Mesodermal cell (in vitro differentiated cells): ENCODE measurements around the gene VAC14.
A peak's percentile ranks its signal among the peaks of the same experiment; 100 is the strongest.

Source experiments
- H3K27ac ChIP-seq: 2 replicates; pipeline ENCODE4 v1.7.0; 2013; ENCODE audit warnings: mild to moderate bottlenecking, low read depth, low read length, moderate library complexity; ENCODE audit not compliant: severe bottlenecking
- H3K36me3 ChIP-seq: 2 replicates; pipeline ENCODE4 v1.7.1; 2013; ENCODE audit warnings: mild to moderate bottlenecking, low read length, moderate library complexity; ENCODE audit not compliant: control insufficient read depth, insufficient read depth
- H3K4me1 ChIP-seq: one replicate; pipeline ENCODE4 v1.7.1; 2013; ENCODE audit warnings: mild to moderate bottlenecking, low read length; ENCODE audit not compliant: insufficient read depth, control insufficient read depth, poor library complexity, severe bottlenecking
- H3K4me3 ChIP-seq: 2 replicates; pipeline ENCODE4 v1.7.0; 2013; ENCODE audit warnings: low read length, control low read depth, mild to moderate bottlenecking; ENCODE audit not compliant: insufficient read depth, poor library complexity, severe bottlenecking; ENCODE audit errors: extremely low read depth
- H3K9me3 ChIP-seq: 2 replicates; pipeline ENCODE4 v1.7.1; 2013; ENCODE audit warnings: mild to moderate bottlenecking, low read length, moderate library complexity; ENCODE audit not compliant: control insufficient read depth
- WGBS, 2 experiments: methylation state at CpG; one replicate each; pipeline ENCODE4 v1.1.5; 2013; ENCODE audit warnings: missing lambda C conversion rate in 2 of 2; ENCODE audit not compliant: insufficient coverage in 2 of 2; 5-methylcytosine and 5-hydroxymethylcytosine counted together

The VAC14 gene

GRCh38 chr16:70750893-70751467 is 50.0 kb downstream of the VAC14 start:
- no peaks in the 10 kb centered on the region for H3K9me3 ChIP-seq
- H3K4me3 ChIP-seq, result no peak overlapping the region
- 92 to 93% methylated on average over 11 to 12 of the region's 13 CpGs for WGBS, 2 experiments
- peaks cover 5% of the 10 kb centered on the region for H3K36me3 ChIP-seq
- H3K27ac ChIP-seq, result no peak overlapping the region
- H3K4me1 ChIP-seq, result peaks cover 41% of the 10 kb centered on the region

GRCh38 chr16:70749681-70750601 is 51.0 kb downstream of the VAC14 start:
- peaks cover 39% of the 10 kb centered on the region for H3K4me1 ChIP-seq
- H3K4me3 ChIP-seq, result no peak overlapping the region
- peaks cover 6% of the 10 kb centered on the region for H3K36me3 ChIP-seq
- no peaks in the 10 kb centered on the region for H3K9me3 ChIP-seq
- WGBS, 2 experiments, result 79 to 89% methylated on average over 13 to 14 of the region's 16 CpGs
- peak overlapping the region; percentile 64 for H3K27ac ChIP-seq

GRCh38 chr16:70749006-70749678 is 51.8 kb downstream of the VAC14 start:
- Histone ChIP-seq H3K4me1 (peaks cover 33% of the 10 kb centered on the region), H3K4me3 (no peak overlapping the region), H3K9me3 (no peaks in the 10 kb centered on the region), H3K36me3 (peaks cover 14% of the 10 kb centered on the region), H3K27ac (no peak overlapping the region)
- WGBS, 2 experiments, result 93 to 97% methylated on average over 5 to 8 of the region's 9 CpGs

DNA sequence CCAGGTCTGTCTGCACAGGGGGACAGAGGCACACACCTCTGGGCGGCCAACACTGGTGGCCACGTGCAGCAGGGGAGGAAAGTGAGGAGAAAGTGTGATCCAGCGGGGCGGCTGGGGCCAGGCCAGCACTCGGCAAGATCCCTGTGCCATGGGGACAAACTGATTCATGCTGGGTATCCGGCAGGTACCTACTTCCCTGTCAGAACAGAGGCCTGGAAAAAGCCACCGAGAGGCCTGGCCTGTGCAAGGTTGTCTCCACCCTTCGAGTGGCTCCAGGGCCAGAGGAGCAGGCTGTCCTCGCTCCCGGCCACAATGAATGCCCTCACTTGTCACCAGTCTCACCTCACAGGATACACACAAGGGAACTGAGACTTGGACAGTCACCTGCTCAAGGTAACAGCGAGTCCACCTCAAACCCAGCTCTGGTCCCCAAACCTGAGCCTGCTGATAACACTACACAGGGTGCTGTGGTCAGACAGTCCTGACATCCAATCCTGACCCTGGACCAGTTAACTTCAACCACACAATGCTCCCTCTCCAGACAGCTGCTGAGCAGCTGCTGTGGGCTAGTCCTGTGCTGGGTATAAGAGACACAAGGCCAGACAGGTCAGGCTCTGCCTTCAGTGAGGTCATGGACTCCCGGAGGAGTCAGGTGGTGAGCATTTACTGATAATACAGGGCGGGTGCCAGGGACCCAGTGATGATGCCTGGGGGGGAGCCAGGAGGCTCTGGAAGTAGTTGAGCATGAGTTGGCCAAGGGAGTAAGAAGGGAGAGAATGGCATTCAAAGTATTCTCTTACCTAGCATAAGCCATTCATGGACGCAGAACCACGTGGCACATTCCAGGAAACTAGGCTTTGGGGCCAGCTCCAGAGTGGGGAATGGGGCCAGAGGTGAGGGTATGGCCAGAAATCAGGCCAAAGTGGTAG is 53.0 kb downstream of the VAC14 start:
- peaks cover 33% of the 10 kb centered on the region for H3K4me1 ChIP-seq
- H3K9me3 ChIP-seq, result no peaks in the 10 kb centered on the region
- H3K4me3 ChIP-seq, result no peak overlapping the region
- H3K27ac ChIP-seq, result no peak overlapping the region
- 92 to 96% methylated on average over 9 to 15 of the region's 15 CpGs for WGBS, 2 experiments
- H3K36me3 ChIP-seq, result peaks cover 22% of the 10 kb centered on the region

- no peaks in the 10 kb centered on the region for H3K9me3 ChIP-seq
- peak overlapping the region; percentile 16 for H3K27ac ChIP-seq
- H3K4me1 ChIP-seq, result peaks cover 33% of the 10 kb centered on the region
- H3K36me3 ChIP-seq, result peaks cover 22% of the 10 kb centered on the region
- 88 to 93% methylated on average over 9 to 11 of the region's 15 CpGs for WGBS, 2 experiments
- no peak overlapping the region for H3K4me3 ChIP-seq
Observed at GRCh38 chr16:70746708-70747424, 54.1 kb downstream of the VAC14 start.

DNA sequence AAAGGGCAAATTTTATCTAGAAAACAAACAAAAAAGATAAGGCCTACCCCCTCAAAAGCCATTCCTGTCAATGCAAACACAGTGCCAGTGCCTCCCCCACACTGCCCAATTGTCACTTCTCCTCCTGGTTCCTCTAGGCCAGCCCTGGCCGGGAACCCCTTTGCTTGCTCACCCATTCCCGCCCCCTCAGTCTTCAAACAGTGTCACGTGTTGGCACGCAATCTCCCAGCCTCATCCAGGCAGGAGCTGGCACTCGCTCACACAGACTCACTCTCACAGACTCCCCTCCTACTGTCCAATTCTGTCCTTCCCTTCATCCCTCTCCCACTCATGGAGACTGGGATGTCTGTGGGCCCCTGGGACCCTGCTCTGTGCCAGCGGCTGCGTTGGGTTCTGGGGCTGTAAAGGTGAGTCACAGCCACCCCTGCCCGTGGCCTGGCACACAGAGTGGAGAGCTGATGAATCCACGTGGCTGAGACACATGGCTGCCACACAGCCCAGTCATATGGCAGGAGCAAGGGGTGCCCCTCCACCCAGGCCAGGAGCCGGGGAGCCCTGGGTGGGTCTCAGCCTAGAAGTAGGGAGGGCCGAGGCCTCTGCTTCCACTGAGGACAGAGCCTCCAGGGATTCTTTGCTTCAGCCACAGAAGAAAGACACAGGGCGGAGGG is 54.8 kb downstream of the VAC14 start:
- 91 to 93% methylated on average over 12 of the region's 12 CpGs for WGBS, 2 experiments

GRCh38 chr16:70745536-70746025 is 55.4 kb downstream of the VAC14 start:
- no peaks in the 10 kb centered on the region for H3K9me3 ChIP-seq
- 94 to 98% methylated on average over 6 of the region's 6 CpGs for WGBS, 2 experiments
- H3K4me1 ChIP-seq, result peaks cover 35% of the 10 kb centered on the region
- peaks cover 33% of the 10 kb centered on the region for H3K36me3 ChIP-seq
- no peak overlapping the region for H3K27ac ChIP-seq
- H3K4me3 ChIP-seq, result no peak overlapping the region

More for the DNA sequence above, 54.8 kb downstream of the VAC14 start:
- Histone ChIP-seq H3K4me3 (no peak overlapping the region), H3K27ac (no peak overlapping the region), H3K36me3 (peaks cover 28% of the 10 kb centered on the region), H3K9me3 (no peaks in the 10 kb centered on the region), H3K4me1 (peaks cover 35% of the 10 kb centered on the region)

DNA sequence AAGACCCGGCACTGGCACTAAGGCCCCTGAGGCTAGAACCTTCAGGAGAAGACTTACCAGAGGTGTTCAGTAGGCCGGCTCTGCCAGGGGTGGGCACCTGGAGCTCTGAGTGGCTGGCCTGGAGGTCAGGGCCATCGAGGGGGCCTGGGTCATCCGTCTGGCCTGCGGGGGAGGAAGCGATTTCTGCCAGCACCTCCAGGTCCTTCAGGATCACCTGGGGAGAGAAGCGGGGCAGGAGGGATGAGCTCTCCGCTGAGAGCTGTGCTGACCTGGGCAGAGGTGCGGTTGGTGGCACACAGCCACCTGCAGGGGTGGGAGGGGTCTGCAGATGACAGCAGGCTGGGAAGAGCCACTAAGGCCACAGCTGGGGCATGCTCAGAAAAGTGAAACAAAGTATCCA is 56.6 kb downstream of the VAC14 start:
- no peak overlapping the region for H3K27ac ChIP-seq
- no peak overlapping the region for H3K4me3 ChIP-seq
- WGBS, 2 experiments, result 93 to 96% methylated on average over 8 to 9 of the region's 9 CpGs
- no peaks in the 10 kb centered on the region for H3K9me3 ChIP-seq
- H3K4me1 ChIP-seq, result peaks cover 33% of the 10 kb centered on the region
- peaks cover 33% of the 10 kb centered on the region for H3K36me3 ChIP-seq

- H3K36me3 ChIP-seq, result peaks cover 34% of the 10 kb centered on the region
- WGBS, 2 experiments, result 95 to 99% methylated on average over 7 to 10 of the region's 10 CpGs
- H3K27ac ChIP-seq, result no peak overlapping the region
- no peak overlapping the region for H3K4me3 ChIP-seq
- H3K9me3 ChIP-seq, result no peaks in the 10 kb centered on the region
- peaks cover 33% of the 10 kb centered on the region for H3K4me1 ChIP-seq
Observed at GRCh38 chr16:70743791-70744190, 57.2 kb downstream of the VAC14 start.
